DLD1 (cell line): Measurements from ENCODE around the gene GPC5.
"Not testable (repeated sequence)": the region's sequence is repeated elsewhere in the genome, so short reads cannot be mapped to it uniquely, and the experiment has no call there.

Experiments used
- in situ Hi-C: cut with HindIII; loops from 2 replicates; pipeline ENCODE4 v1.10.0; 2017; ENCODE audit warnings: low sequenced_read_pairs

Gene GPC5

GRCh38 chr13:92864584-92865284 is 1466.3 kb downstream of the GPC5 start:
- in situ Hi-C loops = no loop called here

GRCh38 chr13:92873029-92873428 is 1474.6 kb downstream of the GPC5 start:
- in situ Hi-C loops = no loop called here

GRCh38 chr13:92886535-92887077 is 1488.2 kb downstream of the GPC5 start:
- in situ Hi-C loops = no loop called here

GRCh38 chr13:92894447-92894846 is 1496.0 kb downstream of the GPC5 start:
- in situ Hi-C loops = no loop called here

DNA sequence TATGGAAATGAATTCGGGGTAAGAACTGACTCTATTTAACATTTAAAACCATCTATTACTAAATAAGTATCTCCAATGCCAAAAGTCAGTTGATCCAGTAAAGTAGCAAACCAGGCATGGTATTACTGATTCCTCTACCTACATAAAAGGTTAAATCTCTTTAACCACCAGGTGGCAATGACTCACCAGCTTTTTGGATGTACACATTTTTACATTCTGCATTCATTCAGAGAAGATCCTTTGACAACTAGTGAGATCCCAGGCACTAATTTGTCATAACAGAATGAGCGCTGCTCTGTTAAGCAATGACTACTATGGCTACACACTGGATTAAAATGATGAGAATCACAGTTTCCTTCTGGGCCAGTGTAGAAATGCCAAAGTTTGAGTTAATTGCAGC is 1498.4 kb downstream of the GPC5 start:
- in situ Hi-C loops = no loop called here

DNA sequence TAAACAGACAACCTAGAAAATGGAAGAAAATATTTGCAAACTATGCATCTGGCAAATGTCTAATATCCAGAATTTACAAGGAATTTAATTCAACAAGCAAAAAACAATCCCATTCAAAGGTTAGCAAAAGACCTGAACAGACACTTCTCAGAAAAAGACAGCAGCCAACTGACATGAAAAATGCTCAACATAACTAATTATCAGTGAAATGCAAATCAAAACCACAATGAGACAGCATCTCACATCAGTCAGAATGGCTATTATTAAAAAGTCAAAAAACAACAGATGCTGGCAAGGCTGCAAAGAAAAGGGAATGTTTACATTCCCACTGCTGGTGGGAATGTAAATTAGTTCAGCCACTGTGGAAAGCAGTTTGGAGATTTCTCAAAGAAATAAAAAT is 1500.5 kb downstream of the GPC5 start:
- in situ Hi-C loops = not testable (repeated sequence)

- in situ Hi-C loops = no loop called here
Measured at GRCh38 chr13:92900446-92900845, 1502.0 kb downstream of the GPC5 start.

GRCh38 chr13:92901739-92902138 is 1503.3 kb downstream of the GPC5 start:
- in situ Hi-C loops = no loop called here

- in situ Hi-C loops = no loop called here
Measured at GRCh38 chr13:92912629-92913028, 1514.2 kb downstream of the GPC5 start.

GRCh38 chr13:92913840-92914239 is 1515.4 kb downstream of the GPC5 start:
- in situ Hi-C loops = no loop called here
